Measurements from ENCODE around the gene DLG4. TPM values are rescaled to one million over a fixed set of nuclear protein-coding genes. Genes with fewer than 3 reads are reported as not detected.
A peak's percentile ranks its signal among the peaks of the same experiment; 100 is the strongest.

DLG4 gene
- 136 TPM for total RNA-seq

DNA sequence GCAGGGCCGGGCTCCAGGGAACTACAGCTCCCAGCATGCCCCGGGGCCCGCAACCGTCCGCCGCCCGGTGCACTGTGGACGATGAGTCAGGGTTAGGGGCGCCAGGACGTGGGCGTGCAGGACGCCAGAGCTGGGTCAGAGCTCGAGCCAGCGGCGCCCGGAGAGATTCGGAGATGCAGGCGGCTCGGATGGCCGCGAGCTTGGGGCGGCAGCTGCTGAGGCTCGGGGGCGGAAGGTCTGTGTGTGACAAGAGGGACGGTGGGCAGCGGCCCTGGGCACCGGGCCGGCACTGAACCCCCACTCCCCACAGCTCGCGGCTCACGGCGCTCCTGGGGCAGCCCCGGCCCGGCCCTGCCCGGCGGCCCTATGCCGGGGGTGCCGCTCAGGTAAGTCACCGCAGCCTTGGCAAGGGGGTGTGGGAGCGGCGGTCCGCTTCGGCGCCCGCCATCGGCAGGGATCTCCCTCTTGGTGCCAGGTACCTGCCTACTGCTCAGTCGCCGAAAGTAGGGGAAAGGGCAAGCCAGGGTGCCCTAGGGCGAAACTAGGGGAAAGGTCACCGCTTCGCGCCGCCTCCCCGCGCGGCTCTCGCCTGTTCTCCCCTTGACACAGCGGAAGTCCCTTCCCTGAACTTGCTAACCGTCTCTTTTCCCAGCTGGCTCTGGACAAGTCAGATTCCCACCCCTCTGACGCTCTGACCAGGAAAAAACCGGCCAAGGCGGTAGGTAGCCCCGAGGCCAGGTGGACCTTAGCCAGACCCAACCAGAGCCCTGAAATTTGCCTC is at the start of gene DLG4, which contains the start of gene ACADVL:
DLG4 (minus strand) TSS at position 25 of the 781 bp plus-strand sequence.
ACADVL (plus strand) TSS at position 127 of the 781 bp plus-strand sequence; CDS start at position 174, 47 bp downstream.

DNA sequence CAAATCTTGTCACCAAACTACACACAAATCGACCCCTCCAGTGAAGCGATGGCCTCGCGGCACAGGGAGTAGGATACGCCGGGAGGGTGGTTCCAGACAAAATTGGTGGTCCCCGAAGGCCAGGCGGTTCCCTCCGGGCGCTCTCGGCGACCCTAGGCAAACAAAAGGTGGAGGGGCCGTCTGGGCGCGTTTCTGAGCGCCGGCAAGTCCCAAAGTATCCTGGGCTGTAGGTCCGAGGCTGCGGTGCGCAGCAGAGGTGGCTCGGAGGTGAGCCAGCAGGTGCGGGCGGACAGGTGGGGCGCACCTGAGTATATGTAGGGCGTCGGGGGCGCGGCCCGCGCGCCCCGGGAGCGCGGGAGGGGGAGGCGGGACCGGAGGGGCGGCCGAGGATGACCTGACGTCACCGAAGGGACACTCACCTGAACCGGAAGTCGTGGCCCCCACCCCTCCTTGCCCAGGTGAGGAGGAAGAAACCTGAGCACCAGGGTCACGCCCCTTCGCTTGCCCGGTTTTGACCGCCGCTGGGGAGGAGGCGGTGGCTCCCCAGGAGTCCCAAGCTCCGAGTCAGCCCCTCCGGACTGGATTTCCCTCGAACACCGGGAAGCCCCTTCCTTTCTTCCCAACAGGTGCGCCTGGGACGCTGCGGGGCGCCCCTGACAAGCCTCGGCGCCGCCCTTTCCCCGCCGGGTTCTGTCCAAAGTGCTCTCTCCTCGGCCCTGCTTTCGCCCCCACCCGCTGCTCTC is 42.7 kb upstream of the DLG4 start, which contains the start of gene CLDN7:
CLDN7 (minus strand) TSS at position 287 of the 743 bp plus-strand sequence. CDS start 435 bp downstream, outside the sequence.

DNA sequence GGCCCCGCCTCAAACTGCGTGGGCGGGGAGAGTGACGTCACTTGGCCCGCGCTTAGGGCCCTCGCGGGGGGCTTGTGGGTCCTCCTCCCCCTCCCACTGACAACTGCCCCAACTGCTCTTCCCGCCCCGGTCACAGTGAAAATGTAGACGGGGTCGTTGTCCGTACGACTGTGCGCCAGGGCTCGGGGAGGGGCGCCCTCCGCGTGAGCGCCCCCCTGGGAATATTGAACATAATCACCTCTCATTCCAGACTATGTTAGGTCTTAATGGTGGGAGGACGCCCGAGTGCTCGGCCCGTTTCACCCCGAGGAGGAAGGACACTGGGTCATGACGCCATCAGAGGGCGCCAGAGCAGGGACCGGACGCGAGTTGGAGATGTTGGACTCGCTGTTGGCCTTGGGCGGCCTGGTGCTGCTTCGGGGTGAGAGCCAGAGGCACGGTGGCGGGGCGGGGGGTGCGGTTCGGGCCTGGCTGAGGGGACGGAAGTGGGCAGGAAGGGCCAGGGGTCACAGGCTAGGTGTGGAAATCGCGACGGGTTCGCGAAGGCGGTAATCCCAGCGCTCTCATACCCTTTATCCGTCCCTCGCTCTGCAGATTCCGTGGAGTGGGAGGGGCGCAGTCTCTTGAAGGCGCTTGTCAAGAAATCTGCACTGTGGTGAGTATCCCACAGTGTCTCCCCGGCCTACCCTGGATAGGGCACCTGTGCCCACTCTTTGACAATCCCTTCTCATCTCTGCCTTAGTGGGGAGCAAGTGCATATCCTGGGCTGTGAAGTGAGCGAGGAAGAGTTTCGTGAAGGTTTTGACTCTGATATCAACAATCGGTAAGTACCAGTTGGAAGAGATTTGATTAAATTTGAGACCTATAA is 32.8 kb upstream of the DLG4 start, which contains the start of gene ELP5:
ELP5 (plus strand) TSS at position 40 of the 868 bp plus-strand sequence; CDS start at position 376, 336 bp downstream.

DNA sequence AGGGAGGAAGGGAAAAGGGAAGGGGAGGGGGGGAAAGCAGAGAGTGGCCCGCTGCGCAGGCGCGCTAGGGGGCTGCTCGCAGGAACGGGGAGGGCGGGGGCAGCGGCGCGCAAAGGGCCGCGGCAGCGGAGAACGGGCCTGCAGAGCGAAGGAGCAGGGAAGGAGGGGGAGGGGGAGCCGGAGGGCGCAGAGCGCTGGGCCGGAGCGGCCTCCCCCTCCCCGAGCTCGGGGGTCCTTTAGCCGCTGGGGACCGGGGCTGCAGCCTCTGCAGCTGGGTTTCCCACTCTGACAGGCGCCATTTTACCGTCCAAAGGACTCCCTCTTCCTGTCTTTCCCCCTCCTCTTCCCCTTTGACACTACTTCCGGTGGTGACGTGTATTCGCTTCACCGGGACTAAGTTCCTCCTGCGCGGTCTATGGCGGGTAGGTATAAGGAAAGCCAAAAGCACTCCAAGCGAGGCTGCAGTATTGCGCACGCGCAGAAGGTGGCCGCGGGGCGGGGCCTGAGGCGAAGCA is 32.1 kb upstream of the DLG4 start, which contains the start of gene CTDNEP1:
CTDNEP1 (minus strand) TSS at position 74 of the 515 bp plus-strand sequence. CDS start 438 bp downstream, outside the sequence.

DNA sequence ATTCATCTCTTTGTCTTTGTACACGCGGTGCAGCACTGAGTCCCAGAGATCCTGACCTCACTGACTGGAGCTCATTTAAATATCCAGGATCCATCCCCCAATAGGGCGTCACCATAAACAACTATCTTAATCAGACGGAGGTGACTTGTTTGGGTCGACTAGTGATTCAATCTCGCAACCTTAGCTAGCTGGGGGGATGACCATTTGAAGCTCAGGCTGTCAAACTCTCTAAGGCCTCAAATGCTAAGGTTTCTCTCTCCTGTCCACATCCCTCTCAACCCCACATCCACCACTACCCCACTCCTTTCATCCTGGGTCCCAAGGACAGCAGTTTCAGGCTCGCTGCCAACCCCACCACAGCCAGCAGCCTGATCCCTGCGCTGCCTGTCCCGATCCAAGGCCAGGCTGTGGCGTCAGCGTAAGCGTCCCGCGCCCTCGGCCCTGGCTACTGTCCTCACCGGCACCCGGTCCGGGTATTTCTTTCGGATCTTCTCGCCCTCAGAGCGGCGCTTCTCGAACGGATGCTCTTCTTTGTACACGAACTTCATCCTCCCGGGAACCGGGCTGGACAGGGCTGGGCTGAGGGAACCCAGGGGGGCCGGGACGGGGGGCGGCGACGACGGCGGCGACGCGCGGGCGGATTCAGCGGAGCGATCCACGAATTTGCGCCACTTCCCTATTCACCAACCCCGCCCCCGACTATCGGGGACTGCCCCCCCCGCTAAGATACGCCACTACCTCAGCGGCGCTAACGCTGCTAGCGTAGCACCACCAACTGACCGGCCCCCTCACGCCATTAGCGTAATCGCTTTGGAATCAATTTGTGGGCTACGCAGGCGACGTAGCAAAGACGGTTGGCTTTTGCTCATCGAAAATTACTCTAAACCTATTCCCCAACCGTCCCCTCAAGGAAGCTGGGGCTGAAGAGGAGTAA is 22.4 kb upstream of the DLG4 start, which contains the start of gene GABARAP:
GABARAP (minus strand) TSS at position 667 of the 934 bp plus-strand sequence; CDS start at position 548, 119 bp downstream.

DNA sequence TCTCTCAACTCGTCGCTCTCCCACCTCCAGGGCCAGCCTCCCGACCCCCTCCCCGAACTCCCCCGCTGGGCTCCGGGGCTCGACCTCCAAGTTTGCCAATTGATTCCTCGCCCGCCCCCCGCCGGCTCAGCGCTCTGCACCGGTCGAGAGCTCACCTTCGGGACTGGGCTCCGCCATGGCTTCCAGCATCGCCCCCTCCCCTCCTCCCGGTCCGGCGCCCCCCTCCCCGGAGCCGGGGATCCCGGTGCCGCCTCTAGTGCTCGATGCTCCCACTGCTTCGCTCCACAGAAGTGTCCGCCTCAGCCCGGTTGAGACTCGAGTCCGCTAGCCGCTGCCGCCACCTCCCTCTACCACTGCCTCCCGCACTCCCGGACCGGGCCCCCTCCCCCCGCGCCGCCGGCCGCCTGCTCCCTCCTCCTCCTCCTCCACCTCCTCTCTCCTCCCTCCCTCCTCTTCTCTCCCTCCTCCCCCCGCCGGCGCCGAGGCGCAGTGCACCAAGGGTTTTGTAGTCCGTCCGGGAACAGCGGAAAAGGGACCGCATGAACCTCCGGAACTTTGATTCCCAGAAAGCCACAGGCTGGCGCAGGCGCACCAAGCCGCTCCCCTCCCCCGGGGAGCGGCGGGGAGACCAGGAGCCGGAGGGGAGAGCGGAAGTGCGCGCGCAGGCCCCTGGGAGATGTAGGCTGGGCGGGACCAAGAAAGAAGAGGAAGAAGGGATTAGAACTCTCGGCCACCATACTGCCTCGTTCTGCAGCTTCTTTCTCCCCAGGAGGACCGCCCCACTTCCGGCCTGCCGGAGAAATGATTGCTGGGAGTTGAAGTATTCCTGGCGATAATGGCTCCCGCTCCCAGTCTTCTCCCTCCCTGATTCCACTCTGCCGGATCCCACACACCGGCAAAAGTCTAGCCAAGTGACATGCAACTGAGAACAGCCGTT is 19.7 kb upstream of the DLG4 start, which contains the start of gene PHF23:
PHF23 (minus strand) TSS at position 367 of the 937 bp plus-strand sequence; CDS start at position 189, 178 bp downstream.

DNA sequence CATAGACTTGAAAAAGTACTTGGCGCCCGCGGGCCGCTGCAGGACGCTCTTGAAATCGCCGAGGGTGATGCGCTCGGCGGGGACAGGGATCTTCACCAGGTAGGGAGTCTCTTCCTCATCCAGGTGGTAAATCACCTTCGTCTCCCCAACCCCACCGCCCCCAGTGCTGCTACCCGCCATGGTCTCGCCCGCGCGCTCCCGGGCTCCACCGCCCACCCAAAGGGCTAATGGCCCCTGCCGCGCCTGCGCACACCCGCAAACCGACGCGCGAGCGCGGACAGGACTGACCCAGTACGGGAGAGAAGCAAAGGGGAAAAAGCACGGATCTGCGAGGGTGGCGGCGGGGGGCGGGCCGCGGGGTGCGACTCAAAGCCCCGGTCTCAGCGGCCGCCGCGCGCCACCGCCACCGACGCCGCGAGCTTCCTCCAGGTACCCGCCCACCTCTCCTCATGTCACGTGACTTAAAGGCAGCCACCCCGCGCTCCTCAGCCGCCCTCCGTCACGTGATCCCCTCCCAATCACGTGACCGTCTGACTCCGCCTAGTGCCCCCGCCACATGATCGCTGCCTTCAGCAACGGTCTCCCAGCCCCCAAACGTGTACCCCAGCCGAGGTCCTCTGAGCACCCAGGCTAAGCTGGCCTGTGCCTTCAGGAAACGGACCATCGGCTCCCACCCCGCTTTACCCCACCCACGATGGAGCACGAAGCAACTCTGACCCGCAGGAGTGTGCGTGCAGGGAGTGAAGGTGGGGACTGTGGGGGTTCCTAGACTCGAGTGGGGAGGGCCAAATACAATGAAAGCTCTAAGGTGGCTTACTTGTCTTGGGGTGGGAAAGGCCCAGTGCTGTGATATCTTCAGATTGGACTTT is 14.7 kb upstream of the DLG4 start, which contains the start of gene DVL2:
DVL2 (minus strand) TSS at position 435 of the 869 bp plus-strand sequence; CDS start at position 180, 255 bp downstream.

DNA sequence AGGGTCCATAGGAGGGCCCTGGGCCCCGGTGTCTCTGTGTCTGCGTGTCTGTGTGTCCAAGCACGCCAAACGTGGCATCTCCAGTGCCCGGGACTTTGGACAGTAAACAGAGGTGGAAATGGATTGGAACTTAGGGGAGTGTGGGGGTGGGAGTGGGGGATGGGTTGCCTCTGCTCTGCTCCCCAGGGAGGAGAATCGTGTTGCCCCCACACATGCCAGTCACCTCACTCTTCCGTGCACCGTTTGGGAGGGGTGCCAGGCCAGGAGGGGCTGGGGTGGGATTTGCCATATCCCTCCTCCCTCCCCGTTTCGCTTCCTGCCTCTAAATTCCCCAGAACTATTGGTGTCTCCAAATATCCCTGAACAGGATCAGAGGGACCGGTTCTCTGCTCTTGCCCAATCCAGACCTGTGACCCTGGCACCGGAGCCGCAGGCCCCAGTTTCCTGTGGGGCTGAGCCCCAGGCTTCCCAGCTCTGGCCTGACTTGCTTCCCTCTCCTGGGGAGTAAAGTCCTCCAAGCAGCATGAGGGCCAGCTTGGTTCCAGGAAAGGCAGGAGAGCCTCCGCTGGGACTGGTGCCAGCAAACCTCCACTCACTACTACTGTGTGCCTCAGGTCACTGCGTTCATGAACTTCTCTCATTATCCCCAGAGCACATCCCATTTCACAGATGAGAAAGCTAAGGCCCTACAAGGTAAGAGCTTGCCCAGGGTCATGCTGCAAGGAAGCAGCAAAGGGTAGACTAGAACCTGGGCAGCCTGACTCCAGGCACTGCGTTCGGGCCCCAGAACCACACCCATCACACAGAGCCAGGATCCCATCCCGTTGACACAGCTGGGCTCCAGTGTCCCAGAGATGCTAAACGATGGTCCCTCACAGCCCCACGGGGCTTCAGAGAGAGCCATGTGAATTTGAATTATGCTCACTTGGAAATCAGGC is 40.0 kb downstream of the DLG4 start, which contains the start of gene ASGR1:
ASGR1 (minus strand) TSS at position 54 of the 938 bp plus-strand sequence. CDS start 807 bp downstream, outside the sequence.

Small RNA genes within 50 kb of the gene (small RNA-seq; reads per million reads assigned to genes)
- gene AC120057.4 (not detected), gene MIR324 (8.0 reads per million, percentile 93 among the genes with 10 or more reads in this experiment), gene RF00019 (not detected)

Other genes with a start within 250 kb of the DLG4 start
- gene ALOX12, start 223.8 kb downstream of the DLG4 start, total RNA-seq = not detected
- 60.2 TPM for gene RNASEK, start 207.2 kb downstream of the DLG4 start, total RNA-seq
- 3.0 TPM for gene BCL6B, start 196.8 kb downstream of the DLG4 start, total RNA-seq
- 0.92 TPM for gene SLC16A13, start 183.8 kb downstream of the DLG4 start, total RNA-seq
- gene SLC16A11, start 175.7 kb downstream of the DLG4 start, total RNA-seq = 0.23 TPM
- not detected for gene CLEC10A, start 139.6 kb downstream of the DLG4 start, total RNA-seq
- gene ASGR2, start 105.0 kb downstream of the DLG4 start, total RNA-seq = not detected
- gene ASGR1, start 40.5 kb downstream of the DLG4 start, total RNA-seq = 20.1 TPM
- 97.6 TPM for gene ACADVL, start 102 bp upstream of the DLG4 start, total RNA-seq
- 56.1 TPM for gene DVL2, start 14.7 kb upstream of the DLG4 start, total RNA-seq
- gene PHF23, start 19.6 kb upstream of the DLG4 start, total RNA-seq = 28.6 TPM
- 167 TPM for gene GABARAP, start 22.6 kb upstream of the DLG4 start, total RNA-seq
- gene CTDNEP1, start 31.9 kb upstream of the DLG4 start, total RNA-seq = 40.1 TPM
- 29.5 TPM for gene ELP5, start 32.4 kb upstream of the DLG4 start, total RNA-seq
- 0.92 TPM for gene CLDN7, start 42.6 kb upstream of the DLG4 start, total RNA-seq
- 0.23 TPM for gene SLC2A4, start 61.9 kb upstream of the DLG4 start, total RNA-seq
- 1.4 TPM for gene YBX2, start 74.8 kb upstream of the DLG4 start, total RNA-seq
- 168 TPM for gene EIF5A, start 87.8 kb upstream of the DLG4 start, total RNA-seq
- 38.5 TPM for gene GPS2, start 95.5 kb upstream of the DLG4 start, total RNA-seq
- 44.3 TPM for gene NEURL4, start 109.5 kb upstream of the DLG4 start, total RNA-seq
- 0.23 TPM for gene ACAP1, start 116.7 kb upstream of the DLG4 start, total RNA-seq
- 4.6 TPM for gene KCTD11, start 132.3 kb upstream of the DLG4 start, total RNA-seq
- not detected for gene TMEM95, start 135.3 kb upstream of the DLG4 start, total RNA-seq
- gene TNK1, start 161.3 kb upstream of the DLG4 start, total RNA-seq = 1.4 TPM
- gene PLSCR3, start 174.7 kb upstream of the DLG4 start, total RNA-seq = 9.2 TPM
- 63.7 TPM for gene TMEM256, start 184.3 kb upstream of the DLG4 start, total RNA-seq
- gene NLGN2, start 188.0 kb upstream of the DLG4 start, total RNA-seq = 19.1 TPM
- gene SPEM1, start 200.5 kb upstream of the DLG4 start, total RNA-seq = not detected
- gene SPEM2, start 205.8 kb upstream of the DLG4 start, total RNA-seq = not detected
- not detected for gene SPEM3, start 209.0 kb upstream of the DLG4 start, total RNA-seq
- 1.4 TPM for gene TMEM102, start 215.6 kb upstream of the DLG4 start, total RNA-seq
- 9.0 TPM for gene FGF11, start 219.7 kb upstream of the DLG4 start, total RNA-seq
- gene CHRNB1, start 225.2 kb upstream of the DLG4 start, total RNA-seq = 19.1 TPM

All from diencephalon (tissue), 1 donor.